GM12875 (cell line): ENCODE data around the gene LGALS8.

Experiments
- H3K4me3 ChIP-seq: one replicate; pipeline ENCODE4 v1.5.1; 2011; ENCODE audit warnings: low read depth, low read length, control low read depth
- CTCF ChIP-seq: IDR thresholded peaks from 2 replicates; pipeline ENCODE4 v1.5.1; 2011; ENCODE audit warnings: low read depth, mild to moderate bottlenecking, control low read depth, inconsistent platforms, low read length, moderate library complexity, borderline replicate concordance; ENCODE audit not compliant: insufficient read depth

The LGALS8 gene

GRCh38 chr1:236534151-236534651 is 10.4 kb downstream of the LGALS8 start:
- no peak for TF ChIP-seq CTCF
- H3K4me3 ChIP-seq, result no peak overlapping the region

- H3K4me3 ChIP-seq, result no peak overlapping the region
- no peak for TF ChIP-seq CTCF
Observed at GRCh38 chr1:236535190-236535589, 11.4 kb downstream of the LGALS8 start.

GRCh38 chr1:236535662-236536161 is 11.9 kb downstream of the LGALS8 start:
- H3K4me3 ChIP-seq, result no peak overlapping the region
- TF ChIP-seq CTCF, result no peak

- H3K4me3 ChIP-seq, result no peak overlapping the region
- TF ChIP-seq CTCF, result no peak
Observed at GRCh38 chr1:236536540-236536939, 12.8 kb downstream of the LGALS8 start.

GRCh38 chr1:236540813-236541465 is 17.2 kb downstream of the LGALS8 start:
- H3K4me3 ChIP-seq, result no peak overlapping the region
- no peak for TF ChIP-seq CTCF

- TF ChIP-seq CTCF, result no peak
- H3K4me3 ChIP-seq, result no peak overlapping the region
Observed at GRCh38 chr1:236541710-236542109, 17.9 kb downstream of the LGALS8 start.

- no peak overlapping the region for H3K4me3 ChIP-seq
- TF ChIP-seq CTCF, result no peak
Observed at GRCh38 chr1:236543065-236543669, 19.4 kb downstream of the LGALS8 start.
